IPS DF 4.7 (cell line): ENCODE results near the gene TMEM82.

Experiments
- DNase-seq: peaks from one replicate; pipeline ENCODE4 v3.0.0-alpha.2; 2013; ENCODE audit warnings: low spot score; ENCODE audit errors: extremely low read depth

The TMEM82 gene

GRCh38 chr1:15755646-15756040 lies 13.3 kb downstream of the TMEM82 start:
- DNase-seq, result no peak

DNA sequence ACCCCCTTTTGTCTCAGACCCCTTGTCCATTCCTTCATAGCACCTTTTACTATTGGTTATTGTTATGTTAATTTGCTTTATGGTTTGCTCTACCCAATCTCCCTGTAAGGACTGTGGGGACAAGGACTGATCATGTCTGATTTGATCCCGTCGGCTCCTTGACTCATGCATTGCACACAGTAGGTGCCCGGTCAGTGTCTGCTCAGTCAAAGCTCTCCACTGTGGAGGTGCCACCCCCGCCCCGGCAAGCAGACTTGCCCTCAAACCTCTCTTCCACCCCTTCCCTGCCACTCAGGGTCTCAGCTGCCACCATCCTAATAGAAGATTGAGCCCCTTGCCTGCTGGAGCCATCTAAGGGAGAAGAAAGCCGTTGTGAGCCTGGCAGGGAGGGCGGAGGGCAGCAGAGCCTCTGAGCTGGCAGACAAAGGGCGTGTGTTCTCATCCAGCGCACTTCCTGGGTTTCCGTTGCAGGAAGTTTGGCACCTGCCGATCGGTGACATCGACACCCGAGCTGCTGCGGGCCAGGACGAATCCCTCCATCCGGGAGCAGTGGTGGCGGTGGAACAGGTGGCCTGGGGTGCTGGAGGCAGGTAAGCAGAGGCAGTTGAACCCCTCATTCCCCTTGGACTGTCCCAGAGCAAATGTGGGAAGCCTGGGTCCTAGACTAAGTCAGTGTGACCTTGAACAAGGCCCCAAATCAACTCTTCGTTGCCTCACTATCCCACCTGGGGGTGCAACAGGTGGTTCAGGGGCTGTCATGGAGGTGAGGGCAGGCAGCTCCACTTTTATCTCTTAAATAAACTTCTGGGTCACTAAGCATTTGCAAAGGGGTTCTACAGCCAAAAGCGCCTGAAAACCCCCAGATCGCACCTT lies 14.1 kb downstream of the TMEM82 start:
- DNase-seq, result no peak

DNA sequence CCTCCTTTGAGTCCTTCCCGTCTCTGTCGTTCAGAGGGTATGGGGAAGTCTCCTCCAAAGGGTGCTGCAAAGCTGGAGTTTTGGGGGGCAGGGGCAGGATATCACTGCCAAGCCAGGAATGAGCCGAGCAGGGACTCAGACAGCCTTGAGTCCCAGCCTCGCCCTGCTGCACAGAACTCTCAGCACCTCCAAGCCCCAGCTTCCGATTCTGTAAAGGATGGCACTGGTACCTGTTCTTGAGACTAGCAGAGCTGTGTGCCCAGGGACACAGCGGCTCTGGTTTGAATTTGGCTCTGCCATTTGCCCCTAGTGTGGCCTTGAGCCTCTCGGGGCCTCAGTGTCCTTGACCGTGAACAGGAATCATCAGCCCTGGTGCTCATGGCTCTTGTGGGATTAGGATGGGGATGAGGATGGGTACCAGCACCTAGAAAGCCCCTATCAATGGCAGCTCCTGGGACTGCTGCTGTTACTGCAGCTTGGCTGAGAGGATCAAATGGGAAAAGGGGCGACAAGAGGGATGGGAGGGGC lies 14.8 kb downstream of the TMEM82 start:
- DNase-seq, result no peak

DNA sequence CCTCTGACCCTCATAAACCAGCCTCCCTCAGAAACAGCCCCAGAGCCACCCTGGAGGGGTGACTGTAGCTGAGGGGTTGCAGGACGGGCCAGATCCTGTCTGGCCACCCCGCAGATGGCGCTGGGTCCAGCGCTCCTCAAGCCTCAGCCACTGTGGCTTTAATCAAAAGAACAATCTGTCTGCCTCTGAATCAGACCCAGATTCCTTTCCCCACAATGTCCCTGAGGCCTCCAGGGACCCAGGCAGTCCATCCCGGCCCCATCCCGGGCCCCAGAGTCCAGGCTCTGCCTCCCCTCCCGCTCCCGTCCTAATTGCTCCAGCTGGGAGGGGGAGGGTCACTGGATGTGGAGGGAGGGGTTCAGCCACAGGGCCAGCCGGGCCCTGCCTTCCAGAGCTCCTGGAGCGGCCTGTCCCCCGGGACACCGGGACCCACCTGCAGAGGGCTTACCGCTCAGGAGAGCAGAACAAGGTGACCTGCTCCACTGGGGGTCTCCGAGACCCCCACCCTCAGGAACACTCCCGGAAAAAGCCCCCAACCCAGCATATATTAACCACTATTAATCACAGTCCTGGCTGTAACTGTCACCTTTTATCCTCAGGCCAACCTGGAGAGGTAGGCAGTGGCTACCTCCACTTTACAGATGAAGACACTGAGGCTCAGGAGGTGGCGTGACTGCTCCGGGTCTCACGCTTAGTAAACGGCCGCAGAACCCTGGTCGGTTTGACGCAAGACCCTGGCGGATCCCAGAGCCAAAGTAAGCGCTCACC lies 15.5 kb downstream of the TMEM82 start:
- DNase-seq, result no peak

GRCh38 chr1:15758343-15758931 lies 16.1 kb downstream of the TMEM82 start, which contains the start of gene FBLIM1:
TSS of gene FBLIM1 (plus strand) at chr1:15758795. CDS start at chr1:15764984, 6,189 bp downstream.
- no peak for DNase-seq

DNA sequence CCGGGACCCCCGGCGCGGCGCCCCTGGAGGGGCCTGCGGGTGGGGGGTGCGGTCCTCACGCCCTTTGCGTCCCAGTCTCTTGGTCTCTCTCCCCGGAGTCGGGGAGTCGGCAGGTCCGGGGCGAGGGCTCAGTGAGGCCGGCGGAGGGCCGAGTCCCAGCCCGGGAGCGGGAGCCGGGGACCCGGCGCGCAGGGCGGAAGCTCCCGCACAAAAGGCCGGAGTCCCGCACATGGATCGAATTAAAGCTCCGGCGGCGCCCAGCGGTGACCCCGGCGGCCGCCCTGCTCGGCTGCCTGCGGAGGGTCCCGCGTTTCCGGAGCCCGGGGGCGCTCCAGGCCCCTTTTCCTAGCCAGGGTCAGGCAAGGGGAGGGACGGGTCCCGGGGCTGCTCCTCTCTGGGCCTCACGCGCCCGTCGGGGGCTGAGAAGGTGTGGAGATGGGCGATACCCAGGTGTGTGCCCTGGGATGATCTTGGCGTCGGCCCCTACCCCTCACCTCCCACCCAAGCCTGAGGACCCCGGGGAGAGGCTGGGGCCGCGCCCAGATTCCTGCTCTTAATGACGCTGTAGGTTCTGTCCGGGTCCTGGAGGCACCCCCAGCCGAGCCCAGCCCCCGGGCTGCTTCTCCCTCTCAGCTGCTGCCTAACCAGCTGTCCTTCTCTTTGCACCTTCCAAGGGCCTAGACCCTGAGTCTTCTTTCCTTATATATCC lies 16.8 kb downstream of the TMEM82 start:
- no peak for DNase-seq

- no peak for DNase-seq
Measured at GRCh38 chr1:15760520-15761211, 18.4 kb downstream of the TMEM82 start.

DNA sequence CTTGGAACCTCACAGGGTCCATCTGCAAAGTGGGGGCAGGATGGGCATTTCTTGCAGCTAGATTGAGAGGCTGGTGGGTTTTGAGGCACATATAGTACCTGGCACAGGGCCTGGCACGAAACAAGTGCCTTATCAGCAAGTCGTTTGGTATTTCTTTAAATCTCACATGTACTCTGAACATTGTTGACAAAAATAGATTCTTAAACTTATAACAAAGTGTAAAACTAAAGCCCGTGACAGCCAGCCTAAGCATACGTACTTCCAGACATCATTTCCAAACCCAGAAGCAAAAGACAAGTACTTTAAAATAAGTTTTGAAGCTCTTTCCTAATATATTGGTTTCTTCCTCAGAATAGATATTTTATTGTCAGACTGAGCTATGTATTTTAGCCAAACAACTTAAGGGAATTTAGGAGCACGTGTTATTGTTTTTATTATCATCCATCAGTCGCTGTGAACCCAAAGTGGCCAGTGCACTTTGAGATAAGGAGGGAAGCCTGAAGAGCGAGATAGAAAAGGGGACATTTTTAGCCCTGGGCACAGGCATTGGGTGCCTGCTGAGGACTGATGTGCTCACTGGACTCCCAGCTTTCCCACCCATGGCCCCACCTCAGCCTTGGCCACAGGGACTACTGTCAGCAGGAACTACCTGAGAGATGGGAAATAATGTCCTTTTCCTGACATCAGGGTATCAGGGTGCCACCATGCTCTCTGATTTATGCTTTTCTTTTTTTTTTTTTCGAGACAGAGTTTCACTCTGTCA lies 19.2 kb downstream of the TMEM82 start:
- no peak for DNase-seq

DNA sequence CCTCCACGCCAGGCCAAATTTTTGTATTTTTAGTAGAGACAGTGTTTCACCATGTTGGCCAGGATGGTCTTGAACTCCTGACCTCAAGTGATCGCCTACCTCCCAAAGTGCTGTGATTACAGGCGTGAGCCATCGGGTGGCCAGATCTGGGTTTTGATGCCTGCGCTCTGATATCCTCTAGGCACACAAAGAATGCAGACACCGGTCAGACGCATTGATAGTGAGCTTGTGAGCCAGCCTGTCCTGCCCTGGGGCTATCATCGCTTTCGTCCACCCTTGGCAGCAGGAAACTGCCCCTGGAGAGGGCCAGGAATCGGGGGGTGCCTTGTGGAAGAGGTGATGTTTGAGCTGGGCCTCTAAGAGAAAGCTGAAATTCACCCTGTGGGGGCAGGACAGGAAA lies 20.2 kb downstream of the TMEM82 start:
- DNase-seq, result no peak

GRCh38 chr1:15764269-15764764 lies 22.0 kb downstream of the TMEM82 start:
- no peak for DNase-seq

DNA sequence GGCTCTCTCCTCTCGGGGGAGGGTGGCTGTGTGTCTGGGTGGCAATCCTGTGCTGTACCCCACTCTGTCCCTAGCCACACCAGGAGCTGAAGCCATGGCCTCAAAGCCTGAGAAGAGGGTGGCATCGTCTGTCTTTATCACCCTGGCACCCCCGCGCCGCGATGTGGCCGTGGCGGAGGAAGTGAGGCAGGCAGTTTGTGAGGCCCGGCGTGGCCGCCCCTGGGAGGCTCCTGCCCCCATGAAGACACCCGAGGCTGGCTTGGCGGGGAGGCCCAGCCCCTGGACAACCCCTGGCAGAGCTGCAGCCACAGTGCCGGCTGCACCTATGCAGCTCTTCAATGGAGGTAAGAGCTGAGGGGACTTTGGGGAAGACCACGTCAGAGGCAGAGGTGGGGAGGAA lies 22.6 kb downstream of the TMEM82 start:
- DNase-seq, result no peak

- no peak for DNase-seq
Measured at GRCh38 chr1:15765495-15766194, 23.3 kb downstream of the TMEM82 start.

DNA sequence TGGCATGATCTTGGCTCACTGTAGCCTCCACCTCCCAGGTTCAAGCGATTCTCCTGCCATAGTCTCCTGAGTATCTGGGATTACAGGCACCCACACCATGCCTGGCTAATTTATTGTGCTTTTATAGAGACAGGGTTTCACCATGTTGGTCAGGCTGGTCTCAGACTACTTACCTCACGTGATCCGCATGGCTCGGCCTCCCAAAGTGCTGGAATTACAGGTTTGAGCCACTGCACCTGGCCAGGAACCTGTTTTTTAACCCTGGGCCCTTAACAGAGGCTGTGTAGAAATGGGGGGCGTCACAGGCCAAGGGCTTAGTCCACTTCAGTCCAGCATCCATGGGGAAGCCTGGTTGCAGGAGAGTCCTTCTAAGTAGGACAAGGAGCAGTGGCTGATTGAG lies 25.6 kb downstream of the TMEM82 start:
- no peak for DNase-seq

- DNase-seq, result no peak
Measured at GRCh38 chr1:15768388-15768787, 26.1 kb downstream of the TMEM82 start.

DNA sequence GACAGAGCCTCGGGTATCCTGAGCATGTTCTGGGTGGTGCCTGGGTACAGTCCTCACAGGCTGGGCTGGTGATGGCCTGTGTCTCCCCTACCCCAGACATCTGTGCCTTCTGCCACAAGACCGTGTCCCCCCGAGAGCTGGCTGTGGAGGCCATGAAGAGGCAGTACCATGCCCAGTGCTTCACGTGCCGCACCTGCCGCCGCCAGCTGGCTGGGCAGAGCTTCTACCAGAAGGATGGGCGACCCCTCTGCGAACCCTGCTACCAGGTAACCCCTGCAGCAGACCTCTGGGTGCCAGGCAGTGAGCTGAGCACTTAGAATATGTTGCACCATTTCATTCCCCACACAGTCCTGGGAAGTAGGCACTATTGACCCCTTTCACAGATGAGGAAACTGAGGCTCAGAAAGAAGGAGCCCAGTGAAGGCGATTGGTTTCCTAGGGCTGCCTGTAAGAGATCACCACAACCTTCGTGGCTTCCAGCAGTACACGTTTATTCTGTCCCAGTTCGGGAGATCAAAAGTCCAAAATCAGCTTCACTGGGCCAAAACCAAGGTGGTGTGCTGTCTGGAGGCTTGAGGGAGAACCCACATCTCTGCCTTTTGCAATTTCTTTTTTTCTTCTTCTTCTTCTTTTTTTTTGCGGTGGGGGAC lies 28.1 kb downstream of the TMEM82 start:
- DNase-seq, result no peak

GRCh38 chr1:15771836-15772515 lies 29.7 kb downstream of the TMEM82 start:
- DNase-seq, result no peak

DNA sequence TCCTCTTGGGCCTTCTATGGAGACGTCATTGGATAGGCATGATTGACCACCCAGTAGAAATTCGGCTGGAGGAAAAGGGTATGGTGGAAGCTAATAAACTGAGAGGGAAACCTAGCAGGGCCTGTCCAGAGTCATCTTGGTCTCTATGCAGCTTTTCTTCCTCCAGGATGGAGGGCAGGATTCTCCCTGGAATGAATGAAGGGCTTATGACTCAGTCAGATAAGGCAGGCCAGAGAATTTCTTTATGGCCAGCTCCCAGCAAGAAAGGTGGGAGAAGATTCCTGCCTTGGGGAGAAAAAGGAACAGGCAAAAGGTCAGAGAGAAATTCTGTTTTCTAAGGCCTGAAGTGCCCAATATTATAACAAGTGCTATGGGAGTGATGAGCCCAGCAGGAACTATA lies 33.4 kb downstream of the TMEM82 start:
- no peak for DNase-seq
